Hepatocyte (in vitro differentiated cells): ENCODE data around the gene CROCC. TPM values are rescaled to one million over a fixed set of nuclear protein-coding genes. Genes with fewer than 3 reads are reported as not detected.
A peak's percentile ranks its signal among the peaks of the same experiment; 100 is the strongest.

Experiments
- DNase-seq: peaks from one replicate; pipeline ENCODE4 v3.0.0-alpha.2; 2016; ENCODE audit warnings: low spot score
- H2AFZ ChIP-seq: fragments of 200-600 bp; sonication (generic); 2 replicates; pipeline ENCODE4 v1.6.0; 2016; ENCODE audit warnings: antibody characterized with exemption, mild to moderate bottlenecking
- H3K27ac ChIP-seq: fragments of 200-600 bp; sonication (generic); 2 replicates; pipeline ENCODE4 v1.5.1; 2016; ENCODE audit warnings: mild to moderate bottlenecking
- H3K27me3 ChIP-seq: fragments of 200-600 bp; sonication (generic); 2 replicates; pipeline ENCODE4 v1.6.1; 2016
- H3K36me3 ChIP-seq: fragments of 200-600 bp; sonication (generic); replicated peaks from 2 replicates; pipeline ENCODE4 v1.5.1; 2016; ENCODE audit warnings: low read depth; ENCODE audit not compliant: insufficient read depth
- H3K4me1 ChIP-seq: fragments of 200-600 bp; sonication (generic); 2 replicates; pipeline ENCODE4 v1.5.1; 2016; ENCODE audit warnings: mild to moderate bottlenecking, moderate library complexity; ENCODE audit not compliant: insufficient read depth
- H3K4me2 ChIP-seq: fragments of 200-600 bp; sonication (generic); 2 replicates; pipeline ENCODE4 v1.6.0; 2016
- H3K4me3 ChIP-seq: fragments of 200-600 bp; sonication (generic); 2 replicates; pipeline ENCODE4 v1.5.1; 2016; ENCODE audit warnings: mild to moderate bottlenecking
- H3K79me2 ChIP-seq: fragments of 200-600 bp; sonication (generic); 2 replicates; pipeline ENCODE4 v1.6.0; 2017; ENCODE audit warnings: mild to moderate bottlenecking
- H3K9me2 ChIP-seq: fragments of 200-600 bp; sonication (generic); replicated peaks from 2 replicates; pipeline ENCODE4 v1.6.0; 2017; ENCODE audit warnings: mild to moderate bottlenecking; ENCODE audit not compliant: insufficient read depth
- H3K9me3 ChIP-seq: fragments of 200-600 bp; sonication (generic); 2 replicates; pipeline ENCODE4 v1.5.1; 2016; ENCODE audit warnings: low read depth, mild to moderate bottlenecking
- H4K20me1 ChIP-seq: fragments of 200-600 bp; sonication (generic); 2 replicates; pipeline ENCODE4 v1.6.0; 2016; ENCODE audit warnings: mild to moderate bottlenecking; ENCODE audit not compliant: insufficient read depth, poor library complexity, severe bottlenecking
- CTCF ChIP-seq: fragments of 200-600 bp; sonication (generic); IDR thresholded peaks from 2 replicates; pipeline ENCODE4 v1.5.1; 2016; ENCODE audit warnings: antibody characterized with exemption, mild to moderate bottlenecking; ENCODE audit not compliant: poor library complexity
- EZH2 ChIP-seq: fragments of 200-600 bp; sonication (generic); IDR thresholded peaks from 2 replicates; pipeline ENCODE4 v1.6.1; 2016; ENCODE audit warnings: antibody characterized with exemption, mild to moderate bottlenecking, borderline replicate concordance
- EZH2phosphoT487 ChIP-seq: fragments of 200-600 bp; sonication (generic); IDR thresholded peaks from one replicate; pipeline ENCODE4 v1.6.1; 2018; ENCODE audit warnings: antibody characterized with exemption, mild to moderate bottlenecking, low read depth, moderate library complexity; ENCODE audit not compliant: unreplicated experiment, severe bottlenecking
- WGBS: methylation state at CpG from one replicate; pipeline ENCODE4 v1.1.6; 2016; ENCODE audit warnings: low lambda C conversion rate; ENCODE audit errors: missing lambda C conversion rate; 5-methylcytosine and 5-hydroxymethylcytosine counted together
- polyA plus RNA-seq: library from polyadenylated mRNA; unstranded; fragments of >200 nt; fragmentation: Nextera tagmentation; extraction: Ambion mirVana; gene quantifications from 2 replicates; pipeline ENCODE4 v1.2.1, GENCODE V29; 2016
- total RNA-seq: library from RNA; depleted of rRNA; stranded (reverse); fragments of >200 nt; gene quantifications from 2 replicates; pipeline ENCODE4 v1.2.3, GENCODE V29; 2014

Gene CROCC
- total and polyA plus RNA-seq, 2 experiments from 2014 or later: 21.9 to 23.0 TPM

DNA sequence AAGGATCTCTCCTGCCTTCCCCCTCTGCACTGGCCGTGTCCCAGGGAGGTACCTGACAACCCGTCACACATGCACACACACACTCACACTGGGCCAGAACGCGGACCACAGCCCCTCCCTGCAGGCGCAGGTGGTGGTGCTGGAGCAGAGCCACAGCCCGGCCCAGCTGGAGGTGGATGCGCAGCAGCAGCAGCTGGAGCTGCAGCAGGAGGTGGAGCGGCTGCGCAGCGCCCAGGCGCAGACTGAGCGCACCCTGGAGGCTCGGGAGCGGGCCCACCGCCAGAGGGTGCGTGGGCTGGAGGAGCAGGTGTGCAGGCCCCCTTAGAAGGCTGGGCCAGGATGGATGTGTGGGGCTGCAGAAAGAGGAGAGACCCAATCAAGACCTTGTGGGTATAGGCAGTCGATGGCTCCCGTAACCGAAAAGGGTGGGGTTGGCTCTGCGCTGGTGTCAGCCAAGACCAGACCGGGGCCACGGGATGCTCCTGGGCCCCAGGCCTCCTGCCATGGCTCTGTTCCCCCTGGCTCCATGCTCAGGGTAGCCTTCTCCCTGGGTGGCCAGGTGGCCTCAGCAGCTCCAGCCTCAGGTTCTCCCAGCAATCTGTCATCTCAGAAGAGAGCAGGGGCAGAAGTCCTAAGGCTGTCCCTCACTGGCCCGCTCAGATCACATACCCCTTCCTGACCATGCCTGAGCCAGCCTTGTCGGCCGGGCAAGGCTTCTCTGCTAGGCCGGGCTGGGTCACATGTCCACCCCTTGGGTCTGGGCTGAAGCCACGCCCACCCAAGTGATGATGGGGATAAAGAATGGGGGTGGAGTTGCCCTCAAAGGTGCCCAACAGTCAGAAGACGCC lies 49.8 kb downstream of the CROCC start:
- Histone ChIP-seq H3K4me1 (peaks cover 14% of the 10 kb centered on the region), H3K4me2 (no peak overlapping the region), H3K27me3 (no peaks in the 10 kb centered on the region), H3K4me3 (no peak overlapping the region), H3K9me2 (no peaks in the 10 kb centered on the region), H3K27ac (peak overlapping the region; percentile 46), H3K9me3 (no peaks in the 10 kb centered on the region), H3K36me3 (no peaks in the 10 kb centered on the region), H3K79me2 (peaks cover 7% of the 10 kb centered on the region), H2AFZ (no peak overlapping the region), H4K20me1 (peaks cover 7% of the 10 kb centered on the region)
- TF ChIP-seq EZH2: no peak
- no peak for TF ChIP-seq EZH2phosphoT487
- TF ChIP-seq CTCF: no peak
- DNase-seq: peak; percentile 71
- 81% methylated on average over 28 of the region's 28 CpGs for WGBS

DNA sequence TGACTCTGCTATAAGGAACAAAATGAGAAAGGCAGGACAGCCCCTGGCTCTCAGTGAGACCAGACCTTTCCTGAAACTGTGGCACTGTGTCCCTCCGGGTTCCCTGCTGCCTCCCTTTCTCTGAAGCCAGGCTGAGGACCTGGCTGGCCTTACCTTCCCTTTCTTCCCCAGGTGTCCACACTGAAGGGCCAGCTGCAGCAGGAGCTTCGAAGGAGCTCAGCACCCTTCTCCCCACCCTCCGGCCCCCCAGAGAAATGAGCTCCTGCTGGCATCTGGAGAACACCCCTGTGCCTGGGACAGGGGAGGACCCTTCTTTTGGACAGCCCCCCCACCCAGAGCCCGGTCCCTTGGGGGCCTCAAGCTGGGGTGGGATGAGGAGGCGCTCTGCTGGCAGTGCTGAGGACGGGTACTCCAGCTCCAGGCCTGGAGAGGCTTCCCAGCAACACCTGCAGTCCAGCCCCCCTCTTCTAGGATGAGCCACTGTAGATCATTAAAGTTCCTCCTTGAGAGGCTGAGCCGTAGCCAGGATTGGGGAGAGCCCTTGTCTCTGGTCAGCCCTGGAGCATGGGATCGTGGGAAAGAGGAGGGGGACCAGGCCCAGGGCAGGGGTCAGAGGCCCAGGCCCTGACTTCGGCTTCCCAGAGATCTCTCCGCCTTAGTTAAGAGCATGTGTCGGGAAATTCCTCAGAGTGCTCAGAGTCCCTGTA lies 50.6 kb downstream of the CROCC start:
- Histone ChIP-seq H3K27me3 (no peaks in the 10 kb centered on the region), H3K4me1 (peaks cover 12% of the 10 kb centered on the region), H3K27ac (peak overlapping the region; percentile 46), H3K9me3 (no peaks in the 10 kb centered on the region), H3K4me2 (no peak overlapping the region), H3K4me3 (no peak overlapping the region), H3K79me2 (peaks cover 15% of the 10 kb centered on the region), H3K36me3 (no peaks in the 10 kb centered on the region), H4K20me1 (peaks cover 11% of the 10 kb centered on the region), H3K9me2 (no peaks in the 10 kb centered on the region), H2AFZ (no peak overlapping the region)
- DNase-seq: no peak
- 73% methylated on average over 11 of the region's 11 CpGs for WGBS
- TF ChIP-seq CTCF (no peak), EZH2phosphoT487 (no peak), EZH2 (no peak)

- Histone ChIP-seq H3K79me2 (peaks cover 24% of the 10 kb centered on the region), H3K27ac (peak overlapping the region; percentile 46), H3K4me3 (no peak overlapping the region), H3K9me2 (no peaks in the 10 kb centered on the region), H4K20me1 (peaks cover 20% of the 10 kb centered on the region), H2AFZ (no peak overlapping the region), H3K27me3 (no peaks in the 10 kb centered on the region), H3K4me2 (no peak overlapping the region), H3K4me1 (peaks cover 12% of the 10 kb centered on the region), H3K36me3 (no peaks in the 10 kb centered on the region), H3K9me3 (no peaks in the 10 kb centered on the region)
- TF ChIP-seq EZH2 (no peak), EZH2phosphoT487 (no peak), CTCF (no peak)
- 88% methylated on average over 9 of the region's 9 CpGs for WGBS
- DNase-seq: no peak
Observed at GRCh38 chr1:16973215-16973614, 51.5 kb downstream of the CROCC start.
